ENCODE results near the gene ASAH2B. TPM values are rescaled to one million over a fixed set of nuclear protein-coding genes. Genes with fewer than 3 reads are reported as not detected.
A peak's percentile ranks its signal among the peaks of the same experiment; 100 is the strongest.
"Not testable (repeated sequence)": the region's sequence is repeated elsewhere in the genome, so short reads cannot be mapped to it uniquely, and the experiment has no call there.

The ASAH2B gene
- total RNA-seq, 4 donors from 2014 or later: 2.4 to 3.5 (median 3.1) TPM

DNA sequence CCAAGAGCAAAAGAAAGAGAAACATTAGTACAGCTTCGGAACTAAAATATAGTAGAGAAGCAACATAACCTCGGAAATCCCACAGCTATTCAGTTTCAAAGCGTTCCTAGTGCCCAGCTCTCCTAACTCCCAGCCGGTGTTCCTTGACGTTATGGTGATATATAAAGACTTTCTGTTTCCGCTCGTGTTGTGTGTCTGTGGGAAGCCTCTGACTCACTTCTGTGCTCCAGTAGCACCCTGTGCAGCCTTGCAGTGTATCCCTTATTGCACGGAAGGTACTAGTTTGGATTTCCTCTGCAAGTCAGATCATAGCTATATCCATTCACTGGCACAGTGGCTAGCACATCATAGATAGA, 535 bp downstream of the ASAH2B start:
- peak overlapping the region in 2 of 3 donors; percentile 62 to 72 for H3K27ac ChIP-seq
- intact Hi-C loops (cut with DNase I): no loop called here
- no peaks in the 10 kb centered on the region for H3K27me3 ChIP-seq
- WGBS, 2 donors: 0% methylated on average over 8 of the region's 8 CpGs
- peak in 1 of 2 donors; percentile 4 for DNase-seq
- peaks cover 4 to 5% of the 10 kb centered on the region in 2 donors for H3K4me1 ChIP-seq
- peak overlapping the region; percentile 21 to 78 (median 71) for H3K4me3 ChIP-seq (replicated peaks in 1 of 3)
- TF ChIP-seq POLR2A (IDR thresholded peaks at IDR 0.05): no peak
- TF ChIP-seq, protein P1, sequence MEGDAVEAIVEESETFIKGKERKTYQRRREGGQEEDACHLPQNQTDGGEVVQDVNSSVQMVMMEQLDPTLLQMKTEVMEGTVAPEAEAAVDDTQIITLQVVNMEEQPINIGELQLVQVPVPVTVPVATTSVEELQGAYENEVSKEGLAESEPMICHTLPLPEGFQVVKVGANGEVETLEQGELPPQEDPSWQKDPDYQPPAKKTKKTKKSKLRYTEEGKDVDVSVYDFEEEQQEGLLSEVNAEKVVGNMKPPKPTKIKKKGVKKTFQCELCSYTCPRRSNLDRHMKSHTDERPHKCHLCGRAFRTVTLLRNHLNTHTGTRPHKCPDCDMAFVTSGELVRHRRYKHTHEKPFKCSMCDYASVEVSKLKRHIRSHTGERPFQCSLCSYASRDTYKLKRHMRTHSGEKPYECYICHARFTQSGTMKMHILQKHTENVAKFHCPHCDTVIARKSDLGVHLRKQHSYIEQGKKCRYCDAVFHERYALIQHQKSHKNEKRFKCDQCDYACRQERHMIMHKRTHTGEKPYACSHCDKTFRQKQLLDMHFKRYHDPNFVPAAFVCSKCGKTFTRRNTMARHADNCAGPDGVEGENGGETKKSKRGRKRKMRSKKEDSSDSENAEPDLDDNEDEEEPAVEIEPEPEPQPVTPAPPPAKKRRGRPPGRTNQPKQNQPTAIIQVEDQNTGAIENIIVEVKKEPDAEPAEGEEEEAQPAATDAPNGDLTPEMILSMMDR (IDR thresholded peaks at IDR 0.05): no peak
- H3K9me3 ChIP-seq: no peaks in the 10 kb centered on the region
- H3K36me3 ChIP-seq: no peaks in the 10 kb centered on the region

DNA sequence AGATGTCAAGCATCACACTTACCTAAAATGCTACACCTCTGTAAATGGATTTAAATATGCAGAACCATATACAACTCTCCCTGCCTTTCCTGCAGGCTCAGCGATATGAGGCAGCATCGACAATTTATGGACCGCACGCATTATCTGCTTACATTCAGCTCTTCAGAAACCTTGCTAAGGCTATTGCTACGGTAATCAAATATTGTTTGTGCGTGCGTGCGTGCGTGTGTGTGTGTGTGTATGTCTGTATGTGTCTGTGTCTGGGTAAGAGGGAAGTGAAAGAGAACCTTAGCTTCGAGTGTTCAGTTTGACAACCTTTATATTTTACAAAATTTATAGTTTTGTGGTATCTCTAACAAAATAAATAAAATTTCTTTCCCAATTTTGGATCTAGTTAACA, 3.1 kb downstream of the ASAH2B start:
- H3K36me3 ChIP-seq; H3K4me3 ChIP-seq (replicated peaks in 1 of 3); H3K27ac ChIP-seq; intact Hi-C loops (cut with DNase I); H3K4me1 ChIP-seq; H3K9me3 ChIP-seq; DNase-seq; H3K27me3 ChIP-seq: not testable (repeated sequence)
- 95 to 96% methylated on average over 10 of the region's 10 CpGs for WGBS, 2 donors

DNA sequence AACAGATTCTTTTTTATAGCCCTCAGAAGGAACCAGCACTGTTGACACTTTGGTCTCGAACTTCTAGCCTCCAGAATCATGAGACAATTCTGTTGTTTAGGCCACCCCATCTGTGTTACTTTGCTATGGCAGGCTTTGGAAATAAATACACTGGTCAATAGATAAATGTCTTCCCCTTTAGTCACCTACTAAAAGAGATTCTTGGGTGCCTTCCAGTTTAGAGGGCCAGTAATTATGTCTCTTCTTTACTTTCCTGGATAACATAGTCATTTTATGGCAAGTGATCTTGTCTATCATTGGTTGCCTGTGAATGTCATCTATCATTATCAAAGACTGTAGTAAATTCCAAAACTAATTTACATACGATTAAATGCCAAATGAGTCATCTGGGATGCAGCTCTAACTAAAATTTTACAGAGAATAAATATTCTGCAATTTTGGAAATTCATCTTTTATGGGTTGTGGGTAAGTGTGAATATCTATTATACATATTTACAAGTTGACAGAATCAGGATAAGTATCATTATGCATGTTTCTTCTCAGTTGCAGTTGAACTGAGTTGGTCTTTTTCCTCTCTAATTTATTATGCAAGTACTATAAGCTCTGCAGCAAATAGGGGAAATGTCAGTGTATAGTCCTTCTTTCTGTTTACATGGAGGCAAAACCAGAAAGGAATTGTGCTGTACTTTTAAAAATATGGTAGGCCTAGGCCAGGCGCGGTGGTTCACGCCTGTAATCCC, 27.2 kb downstream of the ASAH2B start:
- H3K36me3 ChIP-seq; H3K27ac ChIP-seq; H3K4me3 ChIP-seq (replicated peaks in 1 of 3); H3K4me1 ChIP-seq; H3K27me3 ChIP-seq; DNase-seq; H3K9me3 ChIP-seq; intact Hi-C loops (cut with DNase I): not testable (repeated sequence)
- 87 to 88% methylated on average over 4 of the region's 5 CpGs for WGBS, 2 donors

DNA sequence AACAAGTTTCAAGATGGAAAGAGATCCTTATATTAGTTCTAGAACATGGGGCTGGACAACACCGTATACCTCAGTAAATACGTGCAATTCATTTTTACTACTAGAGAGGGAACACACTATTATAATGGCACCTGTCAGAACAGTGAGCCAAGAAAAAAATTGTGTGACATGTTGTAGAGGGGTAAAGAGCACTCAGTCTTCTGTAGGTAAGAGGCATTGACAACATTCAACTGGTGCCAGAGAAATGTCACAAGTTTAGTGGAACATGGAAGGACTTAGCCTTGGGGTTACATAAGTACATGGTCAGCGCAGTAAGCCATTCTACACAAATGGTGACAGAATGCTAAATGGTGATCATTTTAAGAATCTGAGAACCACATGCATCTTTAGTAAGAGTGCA, 32.3 kb downstream of the ASAH2B start:
- H3K36me3 ChIP-seq; H3K27me3 ChIP-seq; H3K4me3 ChIP-seq (replicated peaks in 1 of 3); DNase-seq; H3K4me1 ChIP-seq; H3K27ac ChIP-seq; H3K9me3 ChIP-seq; intact Hi-C loops (cut with DNase I): not testable (repeated sequence)
- WGBS, 2 donors: 79 to 86% methylated on average over 2 to 3 of the region's 3 CpGs

DNA sequence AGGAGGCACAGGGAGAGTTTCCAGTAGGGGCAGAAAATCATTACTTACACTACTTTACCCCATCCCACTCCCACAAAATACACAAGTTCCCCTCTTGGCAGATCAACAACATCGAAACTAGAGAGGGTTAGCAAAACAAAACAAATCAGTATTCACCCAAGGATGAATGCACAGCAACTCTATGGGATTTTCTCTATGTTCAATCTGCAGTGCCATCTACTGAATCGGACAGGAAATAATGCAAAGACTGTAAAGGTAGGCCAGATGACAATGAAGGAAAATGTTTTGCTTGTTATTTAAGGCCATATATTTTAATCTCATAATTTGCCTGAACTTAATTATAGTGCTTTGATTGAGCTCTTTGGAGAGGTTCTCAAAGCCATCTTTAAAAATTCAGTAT, 35.1 kb downstream of the ASAH2B start:
- WGBS, 2 donors: 31 to 34% methylated on average over 2 of the region's 2 CpGs
- H3K4me1 ChIP-seq; H3K9me3 ChIP-seq; DNase-seq; H3K27me3 ChIP-seq; H3K4me3 ChIP-seq (replicated peaks in 1 of 3); H3K36me3 ChIP-seq; intact Hi-C loops (cut with DNase I); H3K27ac ChIP-seq: not testable (repeated sequence)

DNA sequence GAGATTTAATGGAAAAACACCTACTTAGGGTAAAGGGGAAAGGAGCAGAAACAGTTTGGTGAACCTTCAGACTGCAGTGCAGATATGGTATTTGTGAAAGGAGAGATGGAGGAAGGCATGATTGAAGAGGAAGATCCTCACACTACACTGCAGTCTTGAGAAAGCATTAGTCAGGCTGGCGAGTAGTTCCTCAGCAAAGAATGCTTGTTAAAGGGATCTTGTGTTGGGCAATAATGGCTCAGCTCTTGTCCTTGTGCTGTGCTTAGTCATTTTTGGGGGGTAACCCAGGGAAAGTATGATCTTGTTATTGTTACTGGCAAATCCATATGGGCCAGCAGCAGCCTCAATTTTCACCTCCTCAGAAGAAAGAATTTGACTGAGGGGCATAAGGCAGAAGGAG, 40.3 kb downstream of the ASAH2B start:
- DNase-seq; intact Hi-C loops (cut with DNase I); H3K9me3 ChIP-seq; H3K4me1 ChIP-seq; H3K27me3 ChIP-seq; H3K27ac ChIP-seq; H3K36me3 ChIP-seq; H3K4me3 ChIP-seq (replicated peaks in 1 of 3): not testable (repeated sequence)
- 81 to 88% methylated on average over 1 of the region's 1 CpG for WGBS, 2 donors

DNA sequence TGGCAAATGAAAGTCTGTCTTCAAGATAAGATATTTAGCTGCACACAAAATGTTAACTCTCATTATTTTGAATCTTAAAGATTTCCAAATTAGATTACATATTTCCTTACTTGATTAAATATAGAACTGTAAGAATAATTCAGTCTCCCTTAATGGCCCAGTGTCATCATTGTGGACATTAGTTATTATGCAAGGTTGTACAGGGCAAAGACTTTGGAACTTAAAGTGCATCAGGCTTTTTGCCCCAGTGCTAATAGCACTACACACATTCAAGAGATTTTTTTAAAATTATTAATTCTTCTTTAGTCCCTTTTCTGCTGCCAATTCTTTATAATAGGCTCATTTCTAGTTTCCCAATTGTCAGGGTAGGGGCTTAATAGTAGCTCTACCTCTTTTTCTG, 42.3 kb downstream of the ASAH2B start:
- H3K27me3 ChIP-seq; DNase-seq; intact Hi-C loops (cut with DNase I); H3K27ac ChIP-seq; H3K9me3 ChIP-seq; H3K36me3 ChIP-seq; H3K4me1 ChIP-seq; H3K4me3 ChIP-seq (replicated peaks in 1 of 3): not testable (repeated sequence)

DNA sequence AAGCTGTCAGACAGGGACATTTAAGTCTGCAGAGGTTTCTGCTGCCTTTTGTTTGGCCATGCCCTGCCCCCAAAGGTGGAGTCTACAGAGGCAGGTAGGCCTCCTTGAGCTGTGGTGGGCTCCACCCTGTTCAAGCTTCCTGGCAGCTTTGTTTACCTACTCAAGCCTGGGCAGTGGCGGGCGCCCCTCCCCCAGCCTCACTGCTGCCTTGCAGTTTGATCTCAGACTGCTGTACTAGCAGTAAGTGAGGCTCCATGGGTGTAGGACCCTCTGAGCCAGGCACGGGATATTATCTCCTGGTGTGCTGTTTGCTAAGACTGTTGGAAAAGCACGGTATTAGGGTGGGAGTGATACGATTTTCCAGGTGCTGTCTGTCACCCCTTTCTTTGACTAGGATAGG, 48.2 kb downstream of the ASAH2B start:
- H3K9me3 ChIP-seq; DNase-seq; H3K36me3 ChIP-seq; H3K27me3 ChIP-seq; H3K27ac ChIP-seq; intact Hi-C loops (cut with DNase I); H3K4me1 ChIP-seq; H3K4me3 ChIP-seq (replicated peaks in 1 of 3): not testable (repeated sequence)
- WGBS, 2 donors: 53 to 71% methylated on average over 3 to 5 of the region's 5 CpGs

Measured in thyroid gland (tissue), 4 donors.